ENCODE measurements around the gene STRADA. TPM values are rescaled to one million over a fixed set of nuclear protein-coding genes. Genes with fewer than 3 reads are reported as not detected.

The STRADA gene
- total RNA-seq, 2 donors from 2014 or later, result 15.7 to 37.1 TPM

DNA sequence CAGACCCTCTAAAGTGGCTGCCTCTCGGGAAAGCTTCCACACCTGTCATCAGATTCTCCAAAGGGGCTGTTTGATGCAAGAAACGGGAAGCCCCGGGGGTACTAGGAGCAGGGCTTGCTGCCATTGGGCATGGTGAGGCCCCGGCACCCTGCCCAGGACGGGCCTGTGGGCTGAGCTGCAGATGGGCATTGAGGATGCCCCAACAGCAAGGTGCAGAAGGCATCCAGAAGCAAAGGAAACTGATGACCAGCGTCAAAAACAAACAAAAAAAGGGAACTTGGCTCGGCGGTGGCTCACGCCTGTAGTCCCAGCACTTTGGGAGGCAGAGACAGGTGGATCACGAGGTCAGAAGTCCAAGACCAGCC, 40.2 kb downstream of the STRADA start:
- 80% methylated on average over 10 of the region's 10 CpGs for WGBS
- H3K27ac ChIP-seq, result peak overlapping the region in 1 of 2 donors; percentile 77
- no peaks in the 10 kb centered on the region for H3K9me3 ChIP-seq
- DNase-seq (ENCODE audit: low spot score), result no peak
- intact Hi-C loops (cut with DNase I), result no loop called here
- H3K36me3 ChIP-seq, result no peaks in the 10 kb centered on the region
- TF ChIP-seq POLR2A (IDR thresholded peaks at IDR 0.05) (no peak), CTCF (IDR thresholded peaks at IDR 0.05) (no peak), POLR2AphosphoS5 (IDR thresholded peaks at IDR 0.05) (no peak)
- H3K27me3 ChIP-seq (replicated peaks; ENCODE audit: insufficient read depth), result no peaks in the 10 kb centered on the region
- H3K4me1 ChIP-seq (replicated peaks), result no peaks in the 10 kb centered on the region
- peak overlapping the region in 1 of 2 donors; percentile 64 for H3K4me3 ChIP-seq

DNA sequence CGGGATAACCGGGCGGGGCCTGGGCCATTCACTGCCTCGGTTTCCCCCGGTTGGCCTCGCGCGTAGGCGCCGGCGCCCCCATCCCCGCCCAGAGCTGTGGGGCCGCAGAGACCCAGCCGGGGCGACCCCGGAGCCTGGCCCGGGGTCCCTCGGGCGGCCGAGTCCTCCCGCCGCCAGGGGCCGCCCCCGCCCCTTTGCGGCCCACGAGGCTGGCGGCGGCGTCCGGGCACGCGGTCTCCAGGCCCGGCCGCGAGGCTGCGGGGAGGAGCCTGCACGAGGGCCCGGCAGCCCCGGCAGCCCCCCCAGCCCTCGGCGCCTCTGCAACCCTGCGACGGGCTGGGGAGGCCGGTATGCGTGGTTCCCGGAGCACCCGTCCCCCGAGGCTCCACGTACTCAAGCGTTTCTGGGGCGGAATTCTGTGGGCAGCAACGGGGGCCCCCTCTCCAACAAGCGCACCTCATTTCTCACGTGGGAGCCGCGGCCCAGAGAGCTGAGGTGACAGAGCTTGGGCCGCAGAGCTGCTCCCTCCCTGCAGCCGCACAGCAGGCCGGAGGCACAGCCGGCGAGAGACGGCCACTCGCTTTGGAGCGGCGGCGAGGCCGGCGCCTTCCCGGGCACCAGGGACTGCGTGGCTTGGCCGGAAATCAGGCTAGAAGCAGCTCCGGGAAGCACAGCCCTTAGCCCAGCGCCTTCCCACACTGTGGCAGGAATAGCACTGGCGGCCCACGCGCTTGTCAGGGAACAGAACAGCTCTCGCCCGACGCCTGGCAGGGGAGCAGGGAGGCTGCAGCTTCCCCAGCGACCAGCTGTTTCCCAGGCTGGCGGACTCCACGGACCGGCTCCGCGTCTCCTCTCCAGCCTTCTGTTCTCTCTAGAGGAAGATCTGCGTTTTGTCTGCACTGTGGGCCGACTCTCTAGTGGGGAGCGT, 40.8 kb downstream of the STRADA start:
- no peak for DNase-seq (ENCODE audit: low spot score)
- no peaks in the 10 kb centered on the region for H3K9me3 ChIP-seq
- H3K36me3 ChIP-seq, result no peaks in the 10 kb centered on the region
- H3K4me1 ChIP-seq (replicated peaks), result no peaks in the 10 kb centered on the region
- H3K27ac ChIP-seq, result peak overlapping the region; percentile 71 to 77
- WGBS, result 14% methylated on average over 50 of the region's 88 CpGs
- intact Hi-C loops (cut with DNase I), result no loop called here
- H3K27me3 ChIP-seq (replicated peaks; ENCODE audit: insufficient read depth), result no peaks in the 10 kb centered on the region
- H3K4me3 ChIP-seq, result peak overlapping the region; percentile 57 to 64
- TF ChIP-seq POLR2A (IDR thresholded peaks at IDR 0.05) (no peak), CTCF (IDR thresholded peaks at IDR 0.05) (peak in 2 of 4 experiments; percentile 5 to 21), POLR2AphosphoS5 (IDR thresholded peaks at IDR 0.05) (no peak)

DNA sequence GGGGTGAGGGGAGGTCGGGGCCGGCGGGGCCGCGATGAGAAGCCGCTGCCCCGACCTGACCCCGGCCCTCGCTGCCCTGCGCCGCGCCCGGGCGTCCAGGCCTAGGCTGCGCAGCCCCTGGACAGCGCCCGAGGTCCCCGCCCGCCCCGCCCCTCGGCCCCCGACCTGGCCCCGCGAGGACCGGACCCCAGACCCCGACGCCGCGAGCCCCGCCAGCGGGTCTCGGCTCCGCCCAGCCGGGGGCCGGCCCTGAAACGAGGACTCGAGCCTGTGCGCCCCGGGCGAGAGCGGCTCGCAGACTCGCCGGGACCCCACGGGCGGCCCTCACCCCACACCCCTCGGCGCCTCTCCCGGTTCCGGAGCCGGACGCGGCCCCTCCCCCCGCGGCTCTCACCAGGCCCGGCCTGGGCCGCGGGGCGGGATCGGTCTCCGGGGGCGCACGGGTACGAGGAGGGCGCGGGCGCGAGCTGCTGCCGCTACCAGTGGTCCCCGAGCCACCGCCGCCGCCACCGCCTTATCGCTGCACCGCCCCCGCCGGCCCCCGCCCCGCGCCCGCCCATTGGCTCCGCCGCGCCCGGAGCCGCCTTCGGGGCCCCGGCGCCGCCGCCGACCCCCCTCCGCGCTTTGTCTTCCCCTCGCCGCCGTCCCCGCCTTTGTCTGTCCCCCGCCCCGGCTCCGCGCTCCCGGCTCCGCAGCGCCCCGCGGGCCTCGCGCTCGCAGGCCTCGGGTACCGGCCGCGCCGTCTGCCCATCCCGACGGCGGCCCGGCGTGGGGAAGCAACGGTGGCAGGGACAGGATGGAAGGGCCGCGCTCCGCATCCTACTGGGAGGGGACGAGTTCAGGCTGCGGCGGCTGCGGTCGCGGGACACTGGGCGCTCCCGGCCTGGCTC, 41.7 kb downstream of the STRADA start, which contains the start of gene LIMD2:
LIMD2 (minus strand) TSS at position 488 of the 890 bp plus-strand sequence. CDS start 827 bp downstream, outside the sequence.
- H3K27me3 ChIP-seq (replicated peaks; ENCODE audit: insufficient read depth), result no peaks in the 10 kb centered on the region
- no peaks in the 10 kb centered on the region for H3K4me1 ChIP-seq (replicated peaks)
- no peak for TF ChIP-seq POLR2AphosphoS5 (IDR thresholded peaks at IDR 0.05)
- TF ChIP-seq POLR2A (IDR thresholded peaks at IDR 0.05), result peak; percentile 6
- intact Hi-C loops (cut with DNase I), result loop anchor here (5.0 kb wide), 2 partner anchors 78 to 273 kb away; partner anchors contain the start of gene MAP3K3
- H3K27ac ChIP-seq, result peak within 1 kb of the TSS; percentile 71 to 77
- H3K4me3 ChIP-seq, result peak within 1 kb of the TSS; percentile 57 to 64
- WGBS, result under 1% methylated on average over 80 of the region's 133 CpGs
- no peaks in the 10 kb centered on the region for H3K36me3 ChIP-seq
- peak; percentile 51 for DNase-seq (ENCODE audit: low spot score)
- H3K9me3 ChIP-seq, result no peaks in the 10 kb centered on the region

DNA sequence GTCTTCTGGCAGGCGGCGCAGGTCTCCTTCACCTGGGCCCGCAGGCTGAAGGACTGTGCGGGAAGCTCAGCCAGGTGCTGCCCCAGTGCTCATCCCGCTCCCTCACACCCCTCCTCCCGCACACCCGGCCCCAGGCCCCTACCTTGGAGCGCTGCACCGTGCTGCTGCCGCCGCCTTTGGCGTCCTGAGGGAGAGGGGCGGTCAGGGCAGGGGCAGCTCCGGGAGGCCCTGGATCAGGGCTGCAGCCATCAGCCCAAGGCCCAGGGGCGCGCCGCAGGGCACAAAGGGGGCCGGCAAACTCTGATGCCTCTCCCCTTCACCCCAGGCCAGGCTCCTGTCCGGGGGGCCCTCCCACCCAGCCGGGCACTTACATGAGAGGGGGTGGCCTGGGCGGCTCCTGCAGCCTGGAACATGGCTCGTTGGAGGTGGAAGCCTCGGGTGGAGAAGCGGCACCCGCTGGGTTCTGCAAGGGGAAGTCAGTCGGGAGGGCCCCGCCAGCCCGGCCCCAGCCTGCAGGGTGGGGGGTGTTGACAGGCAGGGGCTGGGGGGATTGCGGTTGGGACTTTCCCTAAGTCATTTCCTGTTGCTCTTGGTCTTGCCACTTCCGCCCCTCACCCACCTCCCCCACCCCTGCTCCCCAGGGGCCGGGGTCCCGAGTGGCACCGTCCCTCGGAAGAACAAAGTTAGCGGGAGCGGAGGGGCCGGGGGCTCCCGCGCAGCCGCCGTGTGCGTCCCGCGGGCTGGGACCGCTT, 42.5 kb downstream of the STRADA start:
- Histone ChIP-seq H3K27me3 (replicated peaks; ENCODE audit: insufficient read depth) (no peaks in the 10 kb centered on the region), H3K27ac (peak overlapping the region; percentile 68 to 77), H3K36me3 (peaks cover 4 to 5% of the 10 kb centered on the region in 2 donors), H3K4me3 (peak overlapping the region; percentile 57 to 64), H3K9me3 (no peaks in the 10 kb centered on the region), H3K4me1 (replicated peaks) (no peaks in the 10 kb centered on the region)
- no peak for DNase-seq (ENCODE audit: low spot score)
- TF ChIP-seq POLR2AphosphoS5 (IDR thresholded peaks at IDR 0.05), result no peak
- no peak for TF ChIP-seq POLR2A (IDR thresholded peaks at IDR 0.05)
- no peak for TF ChIP-seq CTCF (IDR thresholded peaks at IDR 0.05)
- intact Hi-C loops (cut with DNase I), result loop anchor here (5.0 kb wide), 2 partner anchors 77 to 272 kb away; partner anchors contain the start of gene MAP3K3
- WGBS, result 12% methylated on average over 43 of the region's 45 CpGs
